ENCODE data around the gene MFAP1.
"Not testable (repeated sequence)": the region's sequence is repeated elsewhere in the genome, so short reads cannot be mapped to it uniquely, and the experiment has no call there.

The MFAP1 gene

GRCh38 chr15:43824302-43825246 lies at the start of gene MFAP1:
MFAP1 (minus strand) TSS chr15:43824690; CDS start chr15:43824569, 121 bp downstream.
- peak; percentile 75 for DNase-seq (ENCODE audit: low read depth, low spot score)

DNA sequence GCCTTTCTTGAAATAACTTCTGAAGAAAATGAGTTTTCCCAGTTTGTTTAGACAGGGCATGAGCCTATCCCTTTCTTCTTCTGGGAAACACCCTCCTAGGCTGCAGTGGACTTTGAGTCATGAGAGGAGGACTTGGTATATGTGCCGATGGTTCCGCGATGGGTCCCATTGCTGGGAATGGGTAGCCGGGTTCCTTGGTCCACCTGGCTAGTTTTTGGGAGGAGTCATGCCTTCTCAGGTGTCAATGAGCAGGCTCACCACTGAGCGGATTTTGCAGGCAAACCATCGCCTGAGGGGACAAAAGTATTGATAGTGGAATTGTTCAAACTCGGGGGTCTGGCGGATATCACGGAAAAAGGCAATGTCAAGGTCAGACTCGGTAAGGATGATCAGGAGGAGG lies 49.2 kb upstream of the MFAP1 start:
- no peak for DNase-seq (ENCODE audit: low read depth, low spot score)

GRCh38 chr15:43872416-43873020 lies 48.0 kb upstream of the MFAP1 start:
- no peak for DNase-seq (ENCODE audit: low read depth, low spot score)

DNA sequence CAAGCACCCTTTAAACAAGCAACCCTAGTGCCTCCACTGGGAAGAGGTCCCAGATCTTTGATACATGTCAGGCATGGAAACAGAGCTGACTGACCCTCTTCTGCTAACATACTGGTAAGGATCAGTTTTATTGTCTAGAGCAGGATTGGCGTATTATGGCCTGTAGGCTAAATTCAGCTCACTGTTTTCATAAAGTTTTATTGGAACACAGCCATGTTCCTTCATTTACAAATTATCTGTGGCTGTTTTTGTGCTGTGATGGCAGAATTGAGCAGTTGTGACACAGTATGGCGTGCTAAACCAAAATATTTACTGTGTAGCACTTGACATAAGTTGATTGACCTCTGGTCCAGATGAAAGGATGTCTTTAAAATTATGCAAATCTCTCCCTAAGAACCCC lies 47.3 kb upstream of the MFAP1 start:
- DNase-seq (ENCODE audit: low read depth, low spot score): no peak

DNA sequence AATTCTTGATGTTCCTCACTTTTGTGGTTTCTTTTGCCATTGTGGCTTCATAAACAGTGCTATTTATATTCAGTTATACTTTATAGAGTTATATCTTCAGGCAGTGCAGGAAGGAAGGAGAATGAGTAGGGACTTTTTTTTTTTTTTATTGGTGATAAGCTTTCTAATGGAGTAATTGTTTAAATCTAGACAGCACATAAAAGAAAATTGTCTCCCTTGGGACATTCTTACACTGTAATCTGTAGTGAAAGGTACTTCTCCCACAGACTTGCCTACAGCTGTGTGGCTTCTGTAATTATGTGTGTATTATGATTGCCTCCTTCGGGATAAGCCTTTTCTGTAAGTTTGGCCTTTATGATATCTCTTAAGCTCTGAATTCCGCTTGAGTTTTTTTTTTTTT lies 43.9 kb upstream of the MFAP1 start:
- DNase-seq (ENCODE audit: low read depth, low spot score): no peak

DNA sequence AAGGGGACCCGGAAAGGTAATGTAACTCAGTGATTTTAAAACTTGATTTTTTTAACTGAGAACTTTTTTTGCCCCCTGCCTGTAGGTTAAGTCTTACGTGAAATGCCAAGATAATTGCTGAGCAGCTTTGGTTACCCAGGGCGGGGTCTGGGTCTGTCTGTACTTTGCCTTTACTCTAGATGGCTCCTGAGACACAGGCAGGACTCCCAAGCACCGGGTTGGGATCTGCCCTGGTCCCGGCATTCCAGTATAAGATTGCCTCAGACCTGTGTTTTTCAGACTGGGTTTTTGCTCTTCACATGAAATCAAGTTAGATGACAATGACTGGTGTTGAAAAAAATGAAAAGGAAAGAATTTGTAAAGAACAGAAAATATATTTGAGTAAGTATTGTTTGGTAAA lies 42.6 kb upstream of the MFAP1 start:
- no peak for DNase-seq (ENCODE audit: low read depth, low spot score)

DNA sequence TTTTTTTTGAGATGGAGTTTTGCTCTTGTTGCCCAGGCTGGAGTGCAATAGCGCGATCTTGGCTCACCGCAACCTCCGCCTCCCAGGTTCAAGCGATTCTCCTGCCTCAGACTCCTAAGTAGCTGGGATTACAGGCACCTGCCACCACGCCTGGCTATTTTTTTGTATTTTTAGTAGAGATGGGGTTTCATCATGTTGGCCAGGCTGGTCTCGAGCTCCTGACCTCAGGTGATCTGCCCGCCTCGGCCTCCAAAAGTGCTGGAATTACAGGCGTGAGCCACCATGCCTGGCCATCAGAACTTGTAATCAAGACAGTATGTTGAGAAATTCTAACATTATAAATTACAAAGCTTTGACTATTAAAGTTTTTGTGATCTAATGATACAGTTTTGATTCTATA lies 42.1 kb upstream of the MFAP1 start:
- not testable (repeated sequence) for DNase-seq (ENCODE audit: low read depth, low spot score)

DNA sequence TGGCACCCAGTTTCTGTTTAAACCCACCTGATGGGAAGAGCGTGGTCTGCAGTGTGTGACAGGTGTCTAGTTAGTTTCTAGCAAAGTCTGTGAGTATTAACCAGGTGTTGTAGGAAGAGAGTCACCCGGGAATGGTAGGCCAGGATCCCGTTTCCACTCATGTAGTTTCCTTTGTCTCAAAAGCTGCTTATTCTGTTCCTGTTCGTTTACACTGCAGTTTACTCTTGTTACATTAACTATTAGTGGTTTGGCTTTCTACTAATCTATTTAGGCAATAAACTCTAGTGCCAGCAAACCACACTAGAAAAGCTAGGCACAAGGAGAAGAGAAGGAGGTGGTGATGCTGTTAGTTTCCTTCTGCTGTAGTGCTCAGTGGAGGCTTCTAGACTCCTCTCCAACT lies 35.1 kb upstream of the MFAP1 start:
- no peak for DNase-seq (ENCODE audit: low read depth, low spot score)

- no peak for DNase-seq (ENCODE audit: low read depth, low spot score)
These were observed 30.3 kb upstream of the MFAP1 start for GRCh38 chr15:43854801-43855200.

GRCh38 chr15:43852607-43853006 lies 28.1 kb upstream of the MFAP1 start:
- DNase-seq (ENCODE audit: low read depth, low spot score): no peak

GRCh38 chr15:43851251-43851650 lies 26.8 kb upstream of the MFAP1 start:
- no peak for DNase-seq (ENCODE audit: low read depth, low spot score)

DNA sequence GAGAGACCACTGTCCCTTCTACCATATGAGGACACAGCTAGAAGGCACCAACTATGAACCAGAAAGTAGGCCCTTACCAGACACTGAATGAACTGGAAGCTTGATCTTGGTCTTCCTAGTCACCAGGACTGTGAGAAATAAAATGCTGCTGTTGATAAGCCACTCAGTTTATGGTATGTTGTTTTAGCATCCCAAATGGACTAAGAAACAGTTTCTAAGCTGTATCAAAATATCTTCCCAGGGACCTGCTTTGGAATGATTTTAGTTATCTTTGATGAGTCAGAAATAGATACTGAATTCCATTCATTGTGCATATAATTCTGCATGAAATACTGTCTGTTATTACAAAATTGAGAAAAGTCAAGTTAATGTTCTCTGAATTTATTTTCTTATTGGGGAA lies 20.9 kb upstream of the MFAP1 start:
- DNase-seq (ENCODE audit: low read depth, low spot score): no peak

GRCh38 chr15:43832485-43832884 lies 8.0 kb upstream of the MFAP1 start:
- DNase-seq (ENCODE audit: low read depth, low spot score): not testable (repeated sequence)

GRCh38 chr15:43831519-43832052 lies 7.1 kb upstream of the MFAP1 start:
- not testable (repeated sequence) for DNase-seq (ENCODE audit: low read depth, low spot score)

DNA sequence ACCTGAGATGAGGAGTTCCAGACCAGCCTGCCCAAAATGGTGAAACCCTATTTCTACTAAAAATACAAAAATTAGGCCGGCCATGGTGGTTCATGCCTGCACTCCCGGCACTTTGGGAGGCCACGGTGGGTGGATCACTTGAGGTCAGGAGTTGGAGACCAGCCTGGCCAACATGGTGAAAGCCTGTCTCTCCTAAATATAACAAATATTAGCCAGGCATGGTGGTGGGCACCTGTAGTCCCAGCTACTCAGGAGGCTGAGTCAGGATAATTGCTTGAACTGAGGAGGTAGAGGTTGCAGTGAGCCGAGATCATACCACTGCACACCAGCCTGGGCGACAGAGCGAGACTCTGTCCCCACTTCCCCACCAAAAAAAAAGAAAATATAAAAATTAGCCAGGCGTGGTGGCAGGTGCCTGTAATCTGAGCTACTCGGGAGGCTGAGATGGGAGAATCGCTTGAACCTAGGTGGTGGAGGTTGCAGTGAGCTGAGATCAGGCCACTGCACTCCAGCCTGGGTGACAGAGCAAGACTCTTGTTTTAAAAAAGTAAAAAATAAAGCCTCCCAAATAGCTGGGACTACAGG lies 6.3 kb upstream of the MFAP1 start:
- not testable (repeated sequence) for DNase-seq (ENCODE audit: low read depth, low spot score)

- not testable (repeated sequence) for DNase-seq (ENCODE audit: low read depth, low spot score)
These were observed 5.6 kb upstream of the MFAP1 start for GRCh38 chr15:43829951-43830540.

DNA sequence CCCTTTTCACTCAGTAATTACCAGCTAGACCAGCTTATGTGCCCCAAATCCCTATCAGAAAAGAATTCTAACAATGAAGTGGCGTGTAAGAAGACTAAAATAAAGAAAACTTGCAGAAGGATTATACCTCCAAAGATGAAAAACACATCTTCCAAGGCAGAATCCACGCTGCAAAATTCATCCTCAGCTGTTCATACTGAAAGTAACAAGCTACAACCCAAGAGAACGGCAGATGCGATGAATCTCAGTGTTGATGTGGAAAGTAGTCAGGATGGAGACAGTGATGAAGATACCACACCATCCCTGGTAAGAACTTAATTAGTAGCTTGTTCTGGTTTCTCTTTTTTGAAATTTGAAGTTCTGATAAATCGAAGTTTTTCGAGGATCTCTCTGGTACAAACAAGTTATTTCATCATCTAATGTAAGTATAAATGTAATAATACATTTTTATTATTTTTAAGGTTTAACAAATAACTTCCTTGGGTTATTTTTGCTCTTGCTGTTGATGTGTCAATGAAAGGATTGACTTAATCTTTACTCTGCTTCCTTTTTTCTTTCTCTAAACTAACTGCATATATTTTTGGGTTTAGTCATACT lies 3.7 kb upstream of the MFAP1 start:
- DNase-seq (ENCODE audit: low read depth, low spot score): no peak

DNA sequence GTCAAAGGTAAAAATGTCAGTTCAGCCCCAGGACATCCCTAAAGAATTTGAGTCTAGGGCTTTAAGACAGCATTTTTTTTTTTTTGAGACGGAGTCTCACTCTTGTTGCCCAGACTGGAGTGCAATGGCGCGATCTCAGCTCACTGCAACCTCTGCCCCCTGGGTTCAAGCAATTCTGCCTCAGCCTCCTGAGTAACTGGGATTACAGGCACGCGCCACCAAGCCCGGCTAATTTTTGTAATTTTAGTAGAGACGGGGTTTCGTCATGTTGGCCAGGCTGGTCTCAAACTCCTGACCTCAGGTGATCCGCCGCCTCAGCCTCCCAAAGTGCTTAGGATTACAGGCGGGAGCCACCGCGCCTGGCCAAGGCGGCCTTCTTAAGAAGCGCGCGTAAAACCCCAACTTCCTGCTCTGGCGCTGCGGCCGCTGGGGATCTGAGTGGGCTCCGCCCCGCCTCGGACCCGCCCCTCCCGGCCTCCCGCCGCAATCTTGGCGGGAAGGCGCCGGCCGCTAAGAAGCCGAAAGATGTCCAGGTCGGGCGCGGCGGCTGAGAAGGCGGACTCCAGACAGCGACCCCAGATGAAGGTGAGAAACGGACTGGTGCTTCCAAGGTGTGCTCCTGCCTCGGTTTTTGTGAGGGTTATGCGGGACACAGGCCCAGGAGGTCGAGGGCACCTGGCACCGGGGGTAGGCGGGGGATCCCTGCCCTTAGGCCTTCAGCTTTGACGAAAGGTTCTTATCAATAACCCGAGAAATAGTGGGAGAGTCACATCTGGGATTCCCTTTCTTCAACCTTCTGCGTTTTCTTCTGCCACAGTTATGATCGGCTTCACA lies 2.2 kb upstream of the MFAP1 start, which contains the start of gene WDR76:
Gene WDR76 (plus strand): TSS at position 495 of the 834 bp plus-strand sequence. CDS start 31 bp downstream, at position 526.
- DNase-seq (ENCODE audit: low read depth, low spot score): peak; percentile 27

- DNase-seq (ENCODE audit: low read depth, low spot score): no peak
These were observed 1.6 kb upstream of the MFAP1 start for GRCh38 chr15:43826029-43826507.

DNA sequence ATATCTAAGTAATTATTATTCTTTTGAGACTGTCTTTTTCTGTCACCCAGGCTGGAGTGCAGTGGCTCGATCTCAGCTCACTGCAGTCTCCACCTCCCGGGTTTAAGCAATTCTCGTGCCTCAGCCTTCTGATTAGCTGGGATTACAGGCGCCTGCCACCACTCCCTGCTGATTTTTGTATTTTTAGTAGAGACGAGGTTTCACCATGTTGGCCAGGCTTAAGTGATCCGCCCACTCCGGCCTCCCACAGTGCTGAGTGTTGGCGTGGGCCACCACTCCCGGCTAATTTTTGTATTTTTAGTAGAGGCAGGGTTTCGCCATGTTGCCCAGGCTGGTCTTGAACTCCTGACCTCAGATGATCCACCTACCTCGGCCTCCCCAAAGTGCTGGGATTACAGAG lies 815 bp upstream of the MFAP1 start:
- not testable (repeated sequence) for DNase-seq (ENCODE audit: low read depth, low spot score)
